Trophoblast cell (in vitro differentiated cells and primary cell): Measurements from ENCODE around the gene CGNL1.

Source experiments
- DNase-seq, 2 donors: peaks; one replicate each; pipeline ENCODE4 v3.0.0-alpha.2; 2016
- H2AFZ ChIP-seq: 2 replicates; pipeline ENCODE4 v1.6.1; 2013; ENCODE audit warnings: low read length, moderate library complexity, mild to moderate bottlenecking; ENCODE audit not compliant: insufficient read depth, poor library complexity
- H2AK5ac ChIP-seq: 2 replicates; pipeline ENCODE4 v1.6.1; 2013; ENCODE audit warnings: mild to moderate bottlenecking, low read length
- H2BK120ac ChIP-seq: 2 replicates; pipeline ENCODE4 v1.6.1; 2013; ENCODE audit warnings: low read length, mild to moderate bottlenecking, moderate library complexity; ENCODE audit not compliant: insufficient read depth, poor library complexity
- H2BK12ac ChIP-seq: 2 replicates; pipeline ENCODE4 v1.6.1; 2013; ENCODE audit warnings: mild to moderate bottlenecking, low read length, moderate library complexity
- H2BK5ac ChIP-seq: 2 replicates; pipeline ENCODE4 v1.6.1; 2013; ENCODE audit warnings: low read length, low read depth, moderate library complexity, mild to moderate bottlenecking; ENCODE audit not compliant: poor library complexity
- H3K14ac ChIP-seq: 2 replicates; pipeline ENCODE4 v1.6.1; 2013; ENCODE audit warnings: mild to moderate bottlenecking, low read length
- H3K18ac ChIP-seq: 2 replicates; pipeline ENCODE4 v1.6.1; 2013; ENCODE audit warnings: mild to moderate bottlenecking, low read length
- H3K23ac ChIP-seq: 2 replicates; pipeline ENCODE4 v1.6.1; 2013; ENCODE audit warnings: low read length
- H3K27ac ChIP-seq: 2 replicates; pipeline ENCODE4 v1.5.1; 2013; ENCODE audit warnings: low read depth, mild to moderate bottlenecking, inconsistent platforms, low read length, moderate library complexity
- H3K27me3 ChIP-seq: 2 replicates; pipeline ENCODE4 v1.6.1; 2013; ENCODE audit warnings: inconsistent platforms, mild to moderate bottlenecking, low read length, moderate library complexity; ENCODE audit not compliant: insufficient read depth
- H3K36me3 ChIP-seq, 2 experiments: 1 replicate in 1 of 2; 2 replicates in 1 of 2; pipeline ENCODE4 v1.6.1; 2013; ENCODE audit warnings: low read length in 2 of 2, mild to moderate bottlenecking in 2 of 2, moderate library complexity in 1 of 2; ENCODE audit not compliant: insufficient read depth in 2 of 2, control insufficient read depth in 1 of 2
- H3K4ac ChIP-seq: 2 replicates; pipeline ENCODE4 v1.6.1; 2013; ENCODE audit warnings: low read depth, mild to moderate bottlenecking, low read length, moderate library complexity
- H3K4me1 ChIP-seq, 2 experiments: 1 replicate in 1 of 2; 2 replicates in 1 of 2; pipeline ENCODE4 v1.6.1; 2013; ENCODE audit warnings: low read length in 2 of 2, mild to moderate bottlenecking in 2 of 2, moderate library complexity in 1 of 2; ENCODE audit not compliant: insufficient read depth in 2 of 2, control insufficient read depth in 1 of 2
- H3K4me2 ChIP-seq: 2 replicates; pipeline ENCODE4 v1.6.1; 2013; ENCODE audit warnings: inconsistent platforms, mild to moderate bottlenecking, low read length, moderate library complexity
- H3K4me3 ChIP-seq: 2 replicates; pipeline ENCODE4 v1.5.1; 2013; ENCODE audit warnings: mild to moderate bottlenecking, low read depth, low read length, inconsistent platforms
- H3K79me1 ChIP-seq: one replicate; pipeline ENCODE4 v1.6.1; 2013; ENCODE audit warnings: low read length
- H3K79me2 ChIP-seq: 2 replicates; pipeline ENCODE4 v1.6.1; 2013; ENCODE audit warnings: low read length, mild to moderate bottlenecking; ENCODE audit not compliant: control insufficient read depth, insufficient read depth, poor library complexity
- H3K9ac ChIP-seq: 2 replicates; pipeline ENCODE4 v1.6.1; 2013; ENCODE audit warnings: mild to moderate bottlenecking, low read length
- H3K9me3 ChIP-seq: 2 replicates; pipeline ENCODE4 v1.6.1; 2013; ENCODE audit warnings: low read depth, mild to moderate bottlenecking, control low read depth, inconsistent platforms, low read length; ENCODE audit not compliant: insufficient read depth
- H4K12ac ChIP-seq: 2 replicates; pipeline ENCODE4 v1.6.1; 2013; ENCODE audit warnings: low read depth, mild to moderate bottlenecking, low read length, moderate library complexity
- H4K8ac ChIP-seq: 2 replicates; pipeline ENCODE4 v1.6.1; 2013; ENCODE audit warnings: low read depth, mild to moderate bottlenecking, low read length, moderate library complexity
- H4K91ac ChIP-seq: one replicate; pipeline ENCODE4 v1.6.1; 2013; ENCODE audit warnings: low read depth, mild to moderate bottlenecking, low read length, moderate library complexity
- WGBS: extraction: QIAGEN DNeasy Blood & Tissue Kit; methylation state at CpG from one replicate; pipeline ENCODE4 v1.1.7; 2013; ENCODE audit warnings: missing lambda C conversion rate; ENCODE audit not compliant: insufficient read length, insufficient coverage; ENCODE audit errors: extremely low coverage; 5-methylcytosine and 5-hydroxymethylcytosine counted together

CGNL1 gene

DNA sequence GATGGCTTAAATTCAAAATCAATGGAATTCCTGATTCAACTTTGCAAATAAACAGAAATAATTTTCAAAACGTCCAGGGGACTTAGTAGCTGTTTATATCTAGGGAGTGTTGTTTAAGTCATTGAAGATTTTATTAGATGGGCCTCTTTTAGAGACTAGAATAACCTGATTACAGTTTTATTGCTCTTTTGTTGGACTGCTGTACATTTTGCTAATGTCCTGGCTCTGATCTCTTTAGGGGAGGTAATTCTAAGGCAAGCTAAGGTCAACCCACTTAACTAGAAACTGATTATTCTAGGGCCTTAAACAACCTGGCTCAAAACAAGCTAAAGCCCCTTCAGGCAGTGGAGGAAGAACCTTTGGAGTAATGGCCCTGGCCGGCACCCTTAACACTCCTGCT is 153.4 kb downstream of the CGNL1 start:
- Histone ChIP-seq H3K79me2 (no peaks in the 10 kb centered on the region), H4K12ac (no peak overlapping the region), H3K4me3 (no peak overlapping the region), H3K27me3 (no peaks in the 10 kb centered on the region), H3K79me1 (peaks cover 1% of the 10 kb centered on the region), H2AK5ac (no peak overlapping the region), H3K36me3 (no peaks in the 10 kb centered on the region), H2BK12ac (no peak overlapping the region), H4K8ac (no peak overlapping the region), H2AFZ (no peak overlapping the region), H3K23ac (no peak overlapping the region), H3K18ac (no peak overlapping the region), H3K27ac (no peak overlapping the region), H2BK5ac (no peak overlapping the region), H2BK120ac (no peak overlapping the region), H3K14ac (no peak overlapping the region), H3K9ac (no peak overlapping the region), H3K4ac (no peak overlapping the region), H3K4me1 (peaks cover 0 to under 1% of the 10 kb centered on the region in 2 experiments), H4K91ac (no peak overlapping the region), H3K9me3 (no peaks in the 10 kb centered on the region), H3K4me2 (no peak overlapping the region)
- no peak for DNase-seq
- WGBS = no CpG with 5 or more reads among the region's 2 CpGs

DNA sequence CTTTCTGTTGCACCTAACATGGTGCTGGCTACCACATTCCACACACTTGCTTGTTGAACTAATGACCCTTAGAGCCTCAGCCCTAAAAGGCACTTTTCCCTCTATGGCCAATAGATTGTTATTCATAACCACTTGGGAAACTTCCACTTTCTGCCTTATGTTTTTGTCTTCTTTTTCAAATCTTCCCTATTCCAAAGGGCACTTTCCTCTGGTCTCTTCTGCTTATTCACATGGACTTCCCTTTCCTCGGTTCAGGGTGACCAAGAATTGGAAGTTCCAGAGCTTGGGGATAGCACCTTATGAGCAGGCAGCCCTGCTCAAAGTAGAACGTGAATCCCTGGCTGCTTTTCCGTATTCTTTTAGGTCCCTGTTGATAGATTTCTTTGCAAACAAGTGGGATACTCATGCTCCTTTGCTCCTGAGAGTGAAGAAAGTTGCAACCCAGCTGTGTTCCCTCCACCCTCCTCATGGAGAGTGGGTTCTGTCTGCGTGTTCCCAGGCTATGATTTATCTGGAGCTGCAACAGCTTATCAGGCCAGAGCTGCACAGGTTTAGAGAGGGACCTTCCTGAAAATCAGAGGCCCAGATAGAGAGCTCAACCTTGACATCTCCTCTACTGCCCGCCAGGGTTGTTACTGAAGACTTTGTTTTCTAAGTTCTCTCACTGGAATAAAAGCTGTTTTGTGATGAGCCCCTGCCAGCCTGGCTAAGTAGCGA is 156.6 kb downstream of the CGNL1 start:
- Histone ChIP-seq H3K4me2 (no peak overlapping the region), H3K4me1 (peaks cover 0 to 2% of the 10 kb centered on the region in 2 experiments), H2AFZ (no peak overlapping the region), H3K14ac (no peak overlapping the region), H3K79me1 (no peaks in the 10 kb centered on the region), H3K36me3 (peaks cover 5 to 7% of the 10 kb centered on the region in 2 experiments), H3K27me3 (no peaks in the 10 kb centered on the region), H2BK120ac (no peak overlapping the region), H2AK5ac (no peak overlapping the region), H4K8ac (no peak overlapping the region), H3K23ac (no peak overlapping the region), H3K9me3 (peaks cover 2% of the 10 kb centered on the region), H3K4me3 (no peak overlapping the region), H4K91ac (no peak overlapping the region), H3K4ac (no peak overlapping the region), H3K79me2 (no peaks in the 10 kb centered on the region), H2BK5ac (no peak overlapping the region), H4K12ac (no peak overlapping the region), H3K27ac (no peak overlapping the region), H2BK12ac (no peak overlapping the region), H3K9ac (no peak overlapping the region), H3K18ac (no peak overlapping the region)
- no CpG with 5 or more reads among the region's 6 CpGs for WGBS
- DNase-seq = no peak

DNA sequence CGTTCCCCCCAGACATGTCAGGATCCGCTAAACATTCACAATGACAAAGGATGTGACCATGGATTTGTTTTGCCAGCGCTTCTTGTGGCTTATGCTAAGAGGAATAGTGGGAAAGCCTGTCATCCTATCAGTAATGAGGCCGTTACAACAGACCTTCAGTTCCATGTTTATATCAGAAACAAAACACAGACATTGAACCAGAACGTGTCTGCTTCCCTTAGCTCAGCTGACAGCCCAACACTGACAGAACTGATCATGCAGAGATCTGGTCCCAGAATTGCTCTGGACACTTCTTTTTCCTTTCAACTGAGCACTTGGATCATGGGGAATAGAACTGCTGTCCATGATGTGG is 157.1 kb downstream of the CGNL1 start:
- H3K23ac ChIP-seq = no peak overlapping the region
- DNase-seq = no peak
- H2AK5ac ChIP-seq = no peak overlapping the region
- peaks cover 2% of the 10 kb centered on the region for H3K9me3 ChIP-seq
- H3K14ac ChIP-seq = no peak overlapping the region
- H3K36me3 ChIP-seq = peaks cover 6 to 7% of the 10 kb centered on the region in 2 experiments
- no peak overlapping the region for H4K12ac ChIP-seq
- H3K4me3 ChIP-seq = no peak overlapping the region
- no peak overlapping the region for H2BK120ac ChIP-seq
- H3K4me1 ChIP-seq = peaks cover 1 to 3% of the 10 kb centered on the region in 2 experiments
- no peaks in the 10 kb centered on the region for H3K79me1 ChIP-seq
- H3K4ac ChIP-seq = no peak overlapping the region
- H4K8ac ChIP-seq = no peak overlapping the region
- no peaks in the 10 kb centered on the region for H3K27me3 ChIP-seq
- H3K18ac ChIP-seq = no peak overlapping the region
- H3K9ac ChIP-seq = no peak overlapping the region
- H2BK5ac ChIP-seq = no peak overlapping the region
- H4K91ac ChIP-seq = no peak overlapping the region
- no peak overlapping the region for H3K4me2 ChIP-seq
- H3K27ac ChIP-seq = no peak overlapping the region
- H2BK12ac ChIP-seq = no peak overlapping the region
- no peaks in the 10 kb centered on the region for H3K79me2 ChIP-seq
- no peak overlapping the region for H2AFZ ChIP-seq
- no CpG with 5 or more reads among the region's 5 CpGs for WGBS

DNA sequence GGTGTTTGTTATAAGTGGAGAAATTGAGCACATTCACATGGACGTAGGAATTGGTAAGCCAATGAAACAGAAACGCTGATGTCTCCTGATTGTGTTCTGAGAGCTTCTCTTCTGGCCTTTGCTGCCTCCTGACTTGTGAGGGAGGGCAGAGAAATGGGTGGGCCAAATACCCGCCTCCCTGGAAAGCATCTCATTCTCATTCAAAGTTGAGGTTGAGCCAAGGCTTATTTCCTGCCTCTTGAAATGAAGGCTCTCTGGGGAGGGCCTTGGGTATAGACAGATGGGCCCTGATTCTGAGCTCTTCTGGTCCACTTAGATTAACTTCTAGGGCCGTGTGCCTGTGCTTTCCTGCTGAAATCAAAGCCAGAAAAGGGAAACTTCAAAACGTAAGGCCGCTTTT is 158.0 kb downstream of the CGNL1 start:
- no peak for DNase-seq
- Histone ChIP-seq H3K79me2 (no peaks in the 10 kb centered on the region), H3K4me2 (no peak overlapping the region), H3K4ac (no peak overlapping the region), H3K4me3 (no peak overlapping the region), H3K9ac (no peak overlapping the region), H2BK5ac (no peak overlapping the region), H4K12ac (no peak overlapping the region), H3K27ac (no peak overlapping the region), H3K36me3 (peaks cover 7% of the 10 kb centered on the region in 2 experiments), H2AK5ac (no peak overlapping the region), H3K9me3 (peaks cover 2% of the 10 kb centered on the region), H3K79me1 (peaks cover 2% of the 10 kb centered on the region), H3K18ac (no peak overlapping the region), H3K4me1 (peaks cover 8 to 9% of the 10 kb centered on the region in 2 experiments), H4K8ac (no peak overlapping the region), H3K27me3 (no peaks in the 10 kb centered on the region), H2BK12ac (no peak overlapping the region), H2AFZ (no peak overlapping the region), H2BK120ac (no peak overlapping the region), H4K91ac (no peak overlapping the region), H3K23ac (no peak overlapping the region), H3K14ac (no peak overlapping the region)
- no CpG with 5 or more reads among the region's 6 CpGs for WGBS
